ENCODE data around the gene KAZN. TPM values are rescaled to one million over a fixed set of nuclear protein-coding genes. Genes with fewer than 3 reads are reported as not detected.
A peak's percentile ranks its signal among the peaks of the same experiment; 100 is the strongest.

KAZN gene
- total and polyA plus RNA-seq, 11 donors = 0.65 to 6.5 (median 2.3) TPM

DNA sequence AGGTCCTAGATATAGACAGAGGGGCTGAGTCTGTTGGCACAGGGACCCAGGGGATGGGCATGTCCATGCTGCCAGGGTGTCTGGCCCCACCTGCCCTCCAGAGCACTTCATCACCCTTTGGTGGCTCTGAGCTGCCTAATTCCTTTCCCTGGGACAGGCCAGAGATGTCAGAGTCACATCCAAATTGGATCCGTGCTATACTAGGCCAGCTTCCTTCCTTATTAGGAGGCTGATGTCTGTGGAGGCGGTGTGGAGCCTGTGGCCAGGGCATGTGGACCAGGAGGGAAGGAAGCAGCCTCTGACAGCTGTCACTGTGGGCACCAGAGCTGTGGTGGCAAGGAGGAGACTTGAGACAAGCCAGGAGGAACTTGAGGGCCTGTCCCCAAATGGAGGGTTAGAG, 477.3 kb downstream of the KAZN start:
- no peak overlapping the region for H3K4me3 ChIP-seq
- peak in 1 of 5 donors; percentile 49 for DNase-seq
- H3K9me3 ChIP-seq = peaks cover 0 to 3% (median 0%) of the 10 kb centered on the region in 12 donors
- H3K4me1 ChIP-seq = peaks cover 0 to 8% (median 0%) of the 10 kb centered on the region in 12 donors
- H3K27me3 ChIP-seq = no peaks in the 10 kb centered on the region
- TF ChIP-seq POLR2A (IDR thresholded peaks at IDR 0.05) (no peak), CTCF (IDR thresholded peaks at IDR 0.05) (no peak)
- H3K27ac ChIP-seq = no peak overlapping the region
- H3K36me3 ChIP-seq = no peaks in the 10 kb centered on the region
- intact Hi-C loops (cut with DNase I) = no loop called here
- ATAC-seq = peak in 3 of 4 donors; percentile 42 to 58 (median 49)
- WGBS, 4 donors = 16 to 42% (median 33%) methylated on average over 2 of the region's 2 CpGs

- H3K36me3 ChIP-seq = no peaks in the 10 kb centered on the region
- WGBS, 4 donors = 87 to 95% (median 92%) methylated on average over 9 of the region's 9 CpGs
- TF ChIP-seq POLR2A (IDR thresholded peaks at IDR 0.05) (no peak), CTCF (IDR thresholded peaks at IDR 0.05) (no peak)
Observed at GRCh38 chr1:15076807-15077206, 478.3 kb downstream of the KAZN start.

GRCh38 chr1:15077384-15077783, 478.9 kb downstream of the KAZN start:
- DNase-seq = peak in 1 of 5 donors; percentile 2
- no peaks in the 10 kb centered on the region for H3K27me3 ChIP-seq
- H3K9me3 ChIP-seq = peaks cover 0 to 10% (median 0%) of the 10 kb centered on the region in 12 donors
- intact Hi-C loops (cut with DNase I) = no loop called here
- TF ChIP-seq POLR2A (IDR thresholded peaks at IDR 0.05) (no peak), CTCF (IDR thresholded peaks at IDR 0.05) (no peak)
- H3K4me1 ChIP-seq = peaks cover 0 to 8% (median 0%) of the 10 kb centered on the region in 12 donors
- no peak for ATAC-seq
- 83 to 94% (median 86%) methylated on average over 10 of the region's 10 CpGs for WGBS, 4 donors
- no peaks in the 10 kb centered on the region for H3K36me3 ChIP-seq
- H3K4me3 ChIP-seq = no peak overlapping the region
- H3K27ac ChIP-seq = no peak overlapping the region

More at GRCh38 chr1:15076807-15077206, 478.3 kb downstream of the KAZN start:
- intact Hi-C loops (cut with DNase I) = no loop called here
- peaks cover 0 to 10% (median 0%) of the 10 kb centered on the region in 12 donors for H3K9me3 ChIP-seq
- no peak overlapping the region for H3K4me3 ChIP-seq
- no peak overlapping the region for H3K27ac ChIP-seq
- no peaks in the 10 kb centered on the region for H3K27me3 ChIP-seq
- H3K4me1 ChIP-seq = peaks cover 0 to 8% (median 0%) of the 10 kb centered on the region in 12 donors
- DNase-seq (peak in 1 of 5 donors; percentile 22), ATAC-seq (no peak)

- Histone ChIP-seq H3K36me3 (no peaks in the 10 kb centered on the region), H3K4me3 (no peak overlapping the region), H3K9me3 (peaks cover 0 to 10% (median 0%) of the 10 kb centered on the region in 12 donors), H3K27me3 (no peaks in the 10 kb centered on the region), H3K27ac (no peak overlapping the region), H3K4me1 (peaks cover 0 to 8% (median 0%) of the 10 kb centered on the region in 12 donors)
- 85 to 91% (median 87%) methylated on average over 10 of the region's 10 CpGs for WGBS, 4 donors
- DNase-seq (peak in 1 of 5 donors; percentile 41), ATAC-seq (no peak)
- TF ChIP-seq CTCF (IDR thresholded peaks at IDR 0.05) = no peak
- no peak for TF ChIP-seq POLR2A (IDR thresholded peaks at IDR 0.05)
- intact Hi-C loops (cut with DNase I) = no loop called here
Observed at GRCh38 chr1:15080328-15081007, 482.0 kb downstream of the KAZN start.
